WTC11 (cell line): ENCODE data around the gene FAM216B. TPM values are rescaled to one million over a fixed set of nuclear protein-coding genes. Genes with fewer than 3 reads are reported as not detected.

Source experiments
- ATAC-seq: fragments of 200-7000 bp; cut with Tn5 transposase; 2 replicates; pipeline ENCODE4 v1.10.0; 2021; ENCODE audit warnings: mild to moderate bottlenecking, moderate library complexity
- CTCF ChIA-PET: fragments of 300-600 bp; sonication (Branson Sonifier 250); formaldehyde crosslinking; loops from one replicate; lab custom pipeline; 2021; ENCODE audit warnings: antibody characterized with exemption; lab: Charles Lee
- POLR2A ChIA-PET: fragments of 350-600 bp; sonication (Branson Sonifier 250); formaldehyde crosslinking; loops from one replicate; lab custom pipeline; 2021; ENCODE audit warnings: antibody characterized with exemption; lab: Charles Lee
- DNase-seq: peaks from one replicate; pipeline ENCODE4 v3.0.0; 2021; ENCODE audit warnings: low spot score
- H3K27ac Mint-ChIP-seq: 2 replicates; pipeline ENCODE4 v1.8.0; 2021; ENCODE audit warnings: mixed read lengths
- H3K27me3 Mint-ChIP-seq: 2 replicates; pipeline ENCODE4 v1.8.0; 2021; ENCODE audit warnings: low read depth, mild to moderate bottlenecking, moderate library complexity, mixed read lengths
- H3K36me3 Mint-ChIP-seq: 2 replicates; pipeline ENCODE4 v1.8.0; 2021; ENCODE audit warnings: mixed read lengths
- H3K4me1 Mint-ChIP-seq: 2 replicates; pipeline ENCODE4 v1.8.0; 2022; ENCODE audit warnings: mixed read lengths
- H3K4me3 Mint-ChIP-seq: 2 replicates; pipeline ENCODE4 v1.8.0; 2021; ENCODE audit warnings: mild to moderate bottlenecking, moderate library complexity, mixed read lengths
- H3K9me3 Mint-ChIP-seq: 2 replicates; pipeline ENCODE4 v1.8.0; 2021; ENCODE audit warnings: mixed read lengths
- ESRRA ChIP-seq: sonication (generic); formaldehyde crosslinking; IDR thresholded peaks from 2 replicates; pipeline ENCODE4 v1.8.1; 2022; ENCODE audit warnings: mild to moderate bottlenecking, missing genetic modification reagents, borderline replicate concordance
- FOXJ3 ChIP-seq: sonication (generic); formaldehyde crosslinking; IDR thresholded peaks from 2 replicates; pipeline ENCODE4 v1.9.0; 2021; ENCODE audit warnings: missing genetic modification reagents, mild to moderate bottlenecking, borderline replicate concordance
- KAT7 ChIP-seq: sonication (generic); formaldehyde crosslinking; IDR thresholded peaks from 2 replicates; pipeline ENCODE4 v1.8.1; 2023; ENCODE audit warnings: missing genetic modification reagents, mild to moderate bottlenecking, borderline replicate concordance
- NFE2L1 ChIP-seq: sonication (generic); formaldehyde crosslinking; IDR thresholded peaks from 2 replicates; pipeline ENCODE4 v1.8.1; 2023; ENCODE audit warnings: missing genetic modification reagents
- NFYB ChIP-seq: sonication (generic); formaldehyde crosslinking; conservative IDR thresholded peaks from 2 replicates; pipeline ENCODE4 v1.8.0; 2022; ENCODE audit warnings: low read depth, missing genetic modification reagents
- NR2C2 ChIP-seq: sonication (generic); formaldehyde crosslinking; IDR thresholded peaks from 2 replicates; pipeline ENCODE4 v1.8.0; 2022; ENCODE audit warnings: mild to moderate bottlenecking, missing genetic modification reagents
- RORB ChIP-seq: fragments of 250-450 bp; sonication (Bioruptor Pico); IDR thresholded peaks from 2 replicates; pipeline ENCODE4 v1.9.0; 2021; ENCODE audit warnings: mild to moderate bottlenecking
- SMAD4 ChIP-seq: sonication (generic); formaldehyde crosslinking; IDR thresholded peaks from 2 replicates; pipeline ENCODE4 v1.8.0; 2022; ENCODE audit warnings: mild to moderate bottlenecking, missing genetic modification reagents
- SP1 ChIP-seq: sonication (generic); formaldehyde crosslinking; conservative IDR thresholded peaks from 2 replicates; pipeline ENCODE4 v1.8.1; 2022; ENCODE audit warnings: missing genetic modification reagents
- TCF7 ChIP-seq: sonication (generic); formaldehyde crosslinking; IDR thresholded peaks from 2 replicates; pipeline ENCODE4 v1.8.0; 2022; ENCODE audit warnings: mild to moderate bottlenecking, low read depth, missing genetic modification reagents, moderate library complexity
- TEAD4 ChIP-seq: sonication (generic); formaldehyde crosslinking; IDR thresholded peaks from 2 replicates; pipeline ENCODE4 v1.8.0; 2022; ENCODE audit warnings: mild to moderate bottlenecking, missing genetic modification reagents
- ZNF232 ChIP-seq: sonication (generic); formaldehyde crosslinking; IDR thresholded peaks from 2 replicates; pipeline ENCODE4 v1.8.0; 2022; ENCODE audit warnings: mild to moderate bottlenecking, missing genetic modification reagents
- ZNF263 ChIP-seq: sonication (generic); formaldehyde crosslinking; IDR thresholded peaks from 2 replicates; pipeline ENCODE4 v1.8.1; 2022; ENCODE audit warnings: low read depth, mild to moderate bottlenecking, moderate library complexity, missing genetic modification reagents
- ZNF317 ChIP-seq: sonication (generic); formaldehyde crosslinking; IDR thresholded peaks from 2 replicates; pipeline ENCODE4 v1.8.1; 2023; ENCODE audit warnings: low read depth, mild to moderate bottlenecking, moderate library complexity, missing genetic modification reagents, borderline replicate concordance
- ZNF423 ChIP-seq: fragments of 250-450 bp; sonication (Bioruptor Pico); IDR thresholded peaks from 2 replicates; pipeline ENCODE4 v2.1.2; 2022; ENCODE audit warnings: mild to moderate bottlenecking, moderate library complexity
- total RNA-seq: library from RNA; stranded (reverse); gene quantifications from 3 replicates; pipeline ENCODE4 v1.2.3, GENCODE V29; 2021
- TF ChIP-seq, protein P1 (sequence below): sonication (generic); formaldehyde crosslinking; IDR thresholded peaks from 2 replicates; pipeline ENCODE4 v1.8.0; 2022; ENCODE audit warnings: mild to moderate bottlenecking, missing genetic modification reagents
- TF ChIP-seq, protein P2 (sequence below): sonication (generic); formaldehyde crosslinking; IDR thresholded peaks from 2 replicates; pipeline ENCODE4 v1.8.1; 2023; ENCODE audit warnings: mild to moderate bottlenecking, moderate library complexity, missing genetic modification reagents
- TF ChIP-seq, protein P3 (sequence below): fragments of 250-450 bp; sonication (Bioruptor Pico); conservative IDR thresholded peaks from 2 replicates; pipeline ENCODE4 v1.9.0; 2021; ENCODE audit warnings: mild to moderate bottlenecking
- TF ChIP-seq, protein P4 (sequence below): sonication (generic); formaldehyde crosslinking; IDR thresholded peaks from 2 replicates; pipeline ENCODE4 v1.8.1; 2023; ENCODE audit warnings: mild to moderate bottlenecking, missing genetic modification reagents, moderate library complexity
- TF ChIP-seq, protein P5 (sequence below): sonication (generic); formaldehyde crosslinking; IDR thresholded peaks from 2 replicates; pipeline ENCODE4 v1.8.1; 2023; ENCODE audit warnings: mild to moderate bottlenecking, missing genetic modification reagents

Gene FAM216B
- total RNA-seq, 1 experiment from 2014 or later = not detected

DNA sequence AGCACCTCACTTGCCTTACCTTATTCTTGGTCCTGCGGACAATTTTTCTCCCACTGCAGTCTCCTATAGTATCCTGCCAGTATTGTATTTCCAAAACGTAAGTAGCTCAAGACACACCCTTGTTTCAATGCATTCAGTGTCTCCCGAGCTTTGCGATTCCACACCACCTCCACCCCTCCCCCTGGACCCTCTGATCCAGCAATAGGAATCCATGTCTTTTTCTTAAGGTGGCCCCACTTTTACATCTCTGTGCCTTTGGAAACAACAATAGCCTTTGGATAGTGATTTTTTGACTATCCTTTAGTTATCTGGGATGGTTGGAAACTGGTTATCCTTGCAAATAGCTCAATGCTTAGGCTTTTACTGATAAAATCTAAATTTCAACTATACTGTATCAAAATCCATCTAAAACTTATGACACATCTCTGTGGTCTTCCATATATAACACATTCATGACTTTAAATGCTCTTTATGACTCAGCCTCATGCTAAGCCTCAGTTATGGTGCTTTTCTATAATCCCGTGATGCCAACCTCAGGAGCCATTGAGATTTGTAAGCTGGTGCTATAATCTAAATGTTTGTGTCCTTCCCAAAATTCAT is 27.1 kb downstream of the FAM216B start (continued):
- TF ChIP-seq, protein P1, sequence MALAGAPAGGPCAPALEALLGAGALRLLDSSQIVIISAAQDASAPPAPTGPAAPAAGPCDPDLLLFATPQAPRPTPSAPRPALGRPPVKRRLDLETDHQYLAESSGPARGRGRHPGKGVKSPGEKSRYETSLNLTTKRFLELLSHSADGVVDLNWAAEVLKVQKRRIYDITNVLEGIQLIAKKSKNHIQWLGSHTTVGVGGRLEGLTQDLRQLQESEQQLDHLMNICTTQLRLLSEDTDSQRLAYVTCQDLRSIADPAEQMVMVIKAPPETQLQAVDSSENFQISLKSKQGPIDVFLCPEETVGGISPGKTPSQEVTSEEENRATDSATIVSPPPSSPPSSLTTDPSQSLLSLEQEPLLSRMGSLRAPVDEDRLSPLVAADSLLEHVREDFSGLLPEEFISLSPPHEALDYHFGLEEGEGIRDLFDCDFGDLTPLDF (CRISPR knock-in tag) = no peak
- no peak for TF ChIP-seq SP1 (CRISPR knock-in tag)
- TF ChIP-seq NFYB = no peak
- TF ChIP-seq NR2C2 = no peak
- TF ChIP-seq ZNF423 (CRISPR knock-in tag) = no peak
- TF ChIP-seq, protein P2, sequence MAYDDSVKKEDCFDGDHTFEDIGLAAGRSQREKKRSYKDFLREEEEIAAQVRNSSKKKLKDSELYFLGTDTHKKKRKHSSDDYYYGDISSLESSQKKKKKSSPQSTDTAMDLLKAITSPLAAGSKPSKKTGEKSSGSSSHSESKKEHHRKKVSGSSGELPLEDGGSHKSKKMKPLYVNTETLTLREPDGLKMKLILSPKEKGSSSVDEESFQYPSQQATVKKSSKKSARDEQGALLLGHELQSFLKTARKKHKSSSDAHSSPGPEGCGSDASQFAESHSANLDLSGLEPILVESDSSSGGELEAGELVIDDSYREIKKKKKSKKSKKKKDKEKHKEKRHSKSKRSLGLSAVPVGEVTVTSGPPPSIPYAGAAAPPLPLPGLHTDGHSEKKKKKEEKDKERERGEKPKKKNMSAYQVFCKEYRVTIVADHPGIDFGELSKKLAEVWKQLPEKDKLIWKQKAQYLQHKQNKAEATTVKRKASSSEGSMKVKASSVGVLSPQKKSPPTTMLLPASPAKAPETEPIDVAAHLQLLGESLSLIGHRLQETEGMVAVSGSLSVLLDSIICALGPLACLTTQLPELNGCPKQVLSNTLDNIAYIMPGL = no peak
- TF ChIP-seq, protein P3, sequence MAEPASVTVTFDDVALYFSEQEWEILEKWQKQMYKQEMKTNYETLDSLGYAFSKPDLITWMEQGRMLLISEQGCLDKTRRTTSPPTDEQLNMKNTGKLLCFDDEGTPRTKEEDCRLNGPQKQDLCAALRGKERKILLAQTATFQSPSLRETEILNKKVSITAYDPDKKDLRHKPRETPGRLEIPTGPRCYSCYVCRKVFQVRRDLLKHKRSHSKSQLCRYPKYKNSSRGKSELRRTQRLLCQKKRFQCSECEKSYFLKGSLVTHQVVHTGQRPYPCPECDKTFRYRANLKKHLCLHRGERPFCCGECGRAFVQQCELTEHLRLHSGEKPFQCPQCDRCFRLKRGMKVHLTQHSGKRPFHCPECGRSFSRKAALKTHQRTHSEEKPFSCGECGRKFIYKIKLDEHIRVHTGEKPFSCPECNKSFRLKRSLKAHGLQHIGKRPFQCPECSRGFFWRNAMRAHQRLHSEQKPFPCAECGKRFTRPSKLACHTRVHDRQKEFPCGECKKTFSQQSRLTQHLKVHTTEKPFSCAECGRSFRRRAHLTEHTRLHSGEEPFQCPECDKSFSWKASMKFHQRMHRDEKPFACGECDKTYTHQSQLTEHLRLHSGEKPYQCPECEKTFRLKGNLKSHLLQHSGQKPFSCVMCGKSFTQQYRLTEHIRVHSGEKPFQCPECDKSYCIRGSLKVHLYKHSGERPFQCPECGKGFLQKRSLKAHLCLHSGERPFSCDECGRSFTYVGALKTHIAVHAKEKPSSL = no peak
- TF ChIP-seq, protein P4, sequence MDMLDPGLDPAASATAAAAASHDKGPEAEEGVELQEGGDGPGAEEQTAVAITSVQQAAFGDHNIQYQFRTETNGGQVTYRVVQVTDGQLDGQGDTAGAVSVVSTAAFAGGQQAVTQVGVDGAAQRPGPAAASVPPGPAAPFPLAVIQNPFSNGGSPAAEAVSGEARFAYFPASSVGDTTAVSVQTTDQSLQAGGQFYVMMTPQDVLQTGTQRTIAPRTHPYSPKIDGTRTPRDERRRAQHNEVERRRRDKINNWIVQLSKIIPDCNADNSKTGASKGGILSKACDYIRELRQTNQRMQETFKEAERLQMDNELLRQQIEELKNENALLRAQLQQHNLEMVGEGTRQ (CRISPR knock-in tag) = no peak
- no peak for TF ChIP-seq ESRRA (CRISPR knock-in tag)

DNA sequence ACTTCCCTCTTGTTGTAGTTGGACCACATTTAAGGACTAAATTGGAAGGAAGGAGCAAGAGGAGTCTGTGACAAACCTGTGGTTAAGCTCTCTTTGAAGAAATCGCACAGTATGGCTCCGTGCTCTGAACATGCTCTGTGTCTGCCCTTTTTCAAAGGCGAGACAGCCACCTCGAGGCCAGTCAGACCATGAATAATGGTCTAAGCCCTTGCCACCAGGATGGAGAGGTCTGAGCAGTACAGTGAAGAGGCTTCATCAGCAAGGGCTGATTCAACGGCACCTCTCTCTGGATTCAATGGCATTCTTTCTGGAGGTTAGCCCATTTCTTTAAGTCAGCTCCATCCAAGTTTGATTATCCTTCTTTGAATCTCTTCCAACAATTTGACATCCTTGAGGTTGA is 30.9 kb downstream of the FAM216B start:
- H3K36me3 Mint-ChIP-seq = peaks cover 6% of the 10 kb centered on the region
- peaks cover 13% of the 10 kb centered on the region for H3K9me3 Mint-ChIP-seq
- TF ChIP-seq, protein P4 (CRISPR knock-in tag) = no peak
- TF ChIP-seq TEAD4 (CRISPR knock-in tag) (no peak), NFE2L1 (CRISPR knock-in tag) (no peak), SMAD4 (no peak), FOXJ3 (no peak), ZNF263 (CRISPR knock-in tag) (no peak), ZNF232 (CRISPR knock-in tag) (no peak), TCF7 (no peak), SP1 (CRISPR knock-in tag) (no peak), RORB (CRISPR knock-in tag) (no peak), ZNF317 (CRISPR knock-in tag) (no peak), KAT7 (no peak)
- TF ChIP-seq, protein P5, sequence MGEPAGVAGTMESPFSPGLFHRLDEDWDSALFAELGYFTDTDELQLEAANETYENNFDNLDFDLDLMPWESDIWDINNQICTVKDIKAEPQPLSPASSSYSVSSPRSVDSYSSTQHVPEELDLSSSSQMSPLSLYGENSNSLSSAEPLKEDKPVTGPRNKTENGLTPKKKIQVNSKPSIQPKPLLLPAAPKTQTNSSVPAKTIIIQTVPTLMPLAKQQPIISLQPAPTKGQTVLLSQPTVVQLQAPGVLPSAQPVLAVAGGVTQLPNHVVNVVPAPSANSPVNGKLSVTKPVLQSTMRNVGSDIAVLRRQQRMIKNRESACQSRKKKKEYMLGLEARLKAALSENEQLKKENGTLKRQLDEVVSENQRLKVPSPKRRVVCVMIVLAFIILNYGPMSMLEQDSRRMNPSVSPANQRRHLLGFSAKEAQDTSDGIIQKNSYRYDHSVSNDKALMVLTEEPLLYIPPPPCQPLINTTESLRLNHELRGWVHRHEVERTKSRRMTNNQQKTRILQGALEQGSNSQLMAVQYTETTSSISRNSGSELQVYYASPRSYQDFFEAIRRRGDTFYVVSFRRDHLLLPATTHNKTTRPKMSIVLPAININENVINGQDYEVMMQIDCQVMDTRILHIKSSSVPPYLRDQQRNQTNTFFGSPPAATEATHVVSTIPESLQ (CRISPR knock-in tag) = no peak
- TF ChIP-seq, protein P2 = no peak
- ATAC-seq (no peak), DNase-seq (no peak)
- no peaks in the 10 kb centered on the region for H3K4me1 Mint-ChIP-seq
- H3K4me3 Mint-ChIP-seq = no peak overlapping the region
- ChIA-PET POLR2A (no interaction called here), CTCF (no interaction called here)
- H3K27ac Mint-ChIP-seq = no peak overlapping the region
- no peaks in the 10 kb centered on the region; the same call in 1 of the 2 replicates for H3K27me3 Mint-ChIP-seq
